AG10803 (cell line): ENCODE data around the gene ARFIP1.

Experiments
- DNase-seq: peaks from one replicate; pipeline ENCODE4 v3.0.0; 2010; ENCODE audit warnings: low read depth
- H3K4me3 ChIP-seq: 2 replicates; pipeline ENCODE4 v1.5.1; 2011; ENCODE audit warnings: mild to moderate bottlenecking, low read length, control low read depth
- CTCF ChIP-seq: conservative IDR thresholded peaks from 2 replicates; pipeline ENCODE4 v1.5.1; 2011; ENCODE audit warnings: mild to moderate bottlenecking, low read length, control low read depth, inconsistent platforms

Gene ARFIP1

GRCh38 chr4:152937336-152938236, 157.8 kb downstream of the ARFIP1 start:
- H3K4me3 ChIP-seq = peak overlapping the region; percentile 58
- peak; percentile 26 for DNase-seq
- TF ChIP-seq CTCF = no peak

- DNase-seq = no peak
- TF ChIP-seq CTCF = no peak
- H3K4me3 ChIP-seq = peak overlapping the region; percentile 58
Observed at GRCh38 chr4:152938237-152938947, 158.6 kb downstream of the ARFIP1 start.

GRCh38 chr4:152939621-152940020, 159.9 kb downstream of the ARFIP1 start:
- no peak for TF ChIP-seq CTCF
- DNase-seq = no peak
- no peak overlapping the region for H3K4me3 ChIP-seq

- no peak for TF ChIP-seq CTCF
Observed at GRCh38 chr4:152940461-152940860, 160.7 kb downstream of the ARFIP1 start.

DNA sequence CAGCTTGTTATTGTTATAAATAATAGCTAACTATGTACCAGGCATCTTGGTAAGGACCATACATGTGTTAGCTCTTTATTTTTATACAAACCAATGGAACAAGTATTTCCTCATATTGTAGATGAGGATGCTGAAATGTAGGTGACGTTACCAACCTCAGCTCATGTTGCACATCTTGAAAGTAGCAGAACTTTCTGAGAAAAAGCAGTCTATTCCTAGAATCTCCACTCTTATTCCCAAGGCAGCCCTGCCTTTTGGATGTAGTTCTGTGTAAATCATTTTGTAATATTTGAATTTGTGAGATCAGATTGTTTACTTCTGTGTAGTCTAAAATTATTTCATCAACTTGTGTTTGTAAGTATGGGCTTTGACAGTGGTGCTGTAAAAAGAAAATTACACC, 161.7 kb downstream of the ARFIP1 start:
- H3K4me3 ChIP-seq = no peak overlapping the region
- DNase-seq = no peak
- no peak for TF ChIP-seq CTCF

More at GRCh38 chr4:152940461-152940860, 160.7 kb downstream of the ARFIP1 start:
- H3K4me3 ChIP-seq = no peak overlapping the region
- DNase-seq = no peak

- no peak for DNase-seq
- H3K4me3 ChIP-seq = no peak overlapping the region
- no peak for TF ChIP-seq CTCF
Observed at GRCh38 chr4:152942346-152942745, 162.6 kb downstream of the ARFIP1 start.
